Stimulated activated CD4-positive, alpha-beta T cell treated with anti-CD3 and anti-CD28 coated beads, Interleukin-4, amount 100 ng/mL, for 48 hours (primary cell): Measurements from ENCODE around the gene GUCD1.

Source experiments
- DNase-seq, 2 donors: peaks; one replicate each; pipeline ENCODE4 v3.0.0-alpha.2; 2020; ENCODE audit warnings: low read depth in 2 of 2

Gene GUCD1

GRCh38 chr22:24503843-24504338 lies 51.0 kb downstream of the GUCD1 start:
- no peak for DNase-seq

GRCh38 chr22:24503137-24503842 lies 51.6 kb downstream of the GUCD1 start:
- peak; percentile 41 to 50 for DNase-seq

- DNase-seq = no peak
These were observed 52.4 kb downstream of the GUCD1 start for GRCh38 chr22:24502541-24502940.

GRCh38 chr22:24502034-24502433 lies 52.9 kb downstream of the GUCD1 start:
- no peak for DNase-seq

GRCh38 chr22:24501301-24502005 lies 53.5 kb downstream of the GUCD1 start:
- no peak for DNase-seq

GRCh38 chr22:24500277-24500820 lies 54.6 kb downstream of the GUCD1 start:
- no peak for DNase-seq

GRCh38 chr22:24499706-24500276 lies 55.1 kb downstream of the GUCD1 start:
- no peak for DNase-seq

GRCh38 chr22:24498824-24499223 lies 56.1 kb downstream of the GUCD1 start:
- DNase-seq = no peak

GRCh38 chr22:24497841-24498258 lies 57.1 kb downstream of the GUCD1 start:
- DNase-seq = no peak

GRCh38 chr22:24496661-24497060 lies 58.3 kb downstream of the GUCD1 start:
- no peak for DNase-seq

- no peak for DNase-seq
These were observed 58.7 kb downstream of the GUCD1 start for GRCh38 chr22:24496234-24496633.

GRCh38 chr22:24495365-24495675 lies 59.6 kb downstream of the GUCD1 start:
- no peak for DNase-seq

GRCh38 chr22:24494528-24495364 lies 60.2 kb downstream of the GUCD1 start, which contains the start of gene UPB1:
Gene UPB1, plus strand, starts transcription at chr22:24495332. Its CDS starts 72 bp downstream, at chr22:24495404.
- no peak for DNase-seq

GRCh38 chr22:24494167-24494527 lies 60.8 kb downstream of the GUCD1 start:
- DNase-seq = no peak

- DNase-seq = no peak
These were observed 62.5 kb downstream of the GUCD1 start for GRCh38 chr22:24492391-24492790.
